Gastrocnemius medialis (tissue), 4 donors: Measurements from ENCODE around the gene PFKP. TPM values are rescaled to one million over a fixed set of nuclear protein-coding genes. Genes with fewer than 3 reads are reported as not detected.

ENCODE experiments used
- ATAC-seq, 2 donors: fragments of 150-250 bp; one replicate each; pipeline ENCODE4 v1.9.1; 2016
- DNase-seq, 2 donors: peaks; one replicate each; pipeline ENCODE4 v3.0.0-alpha.2; 2019
- H3K27ac ChIP-seq, 4 donors: fragments of 200-600 bp; sonication (generic); 1 replicate in 1 of 4; 2 replicates in 3 of 4; pipeline ENCODE4 v1.5.1; 2016 to 2018; ENCODE audit warnings: mild to moderate bottlenecking in 2 of 4, moderate library complexity in 1 of 4
- H3K27me3 ChIP-seq, 3 donors: fragments of 200-600 bp; sonication (generic) in 2 of 3; 1 replicate in 1 of 3; 2 replicates in 2 of 3; pipeline versions ENCODE4 v1.5.1 to v1.6.0; 2016 to 2019; ENCODE audit warnings: mild to moderate bottlenecking in 1 of 3, moderate library complexity in 1 of 3
- H3K36me3 ChIP-seq, 2 donors: fragments of 200-600 bp; sonication (generic) in 1 of 2; one replicate each; pipeline ENCODE4 v1.5.1; 2017 to 2018
- H3K4me1 ChIP-seq, 2 donors: fragments of 200-600 bp; sonication (generic) in 1 of 2; one replicate each; pipeline ENCODE4 v1.5.1; 2016 to 2017; ENCODE audit warnings: mild to moderate bottlenecking in 2 of 2
- H3K4me3 ChIP-seq, 4 donors: fragments of 200-600 bp; sonication (generic) in 3 of 4; 1 replicate in 1 of 4; 2 replicates in 3 of 4; pipeline ENCODE4 v1.5.1; 2016 to 2019; ENCODE audit warnings: mild to moderate bottlenecking in 2 of 4
- H3K9me3 ChIP-seq, 3 donors: fragments of 200-600 bp; sonication (generic) in 2 of 3; 1 replicate in 1 of 3; 2 replicates in 2 of 3; pipeline ENCODE4 v1.5.1; 2016 to 2019
- POLR2A ChIP-seq, 2 donors: fragments of 450-650 bp; IDR thresholded peaks; one replicate each; pipeline ENCODE4 v1.6.1; 2017; ENCODE audit warnings: antibody characterized with exemption in 2 of 2, mild to moderate bottlenecking in 2 of 2, moderate library complexity in 2 of 2
- in situ Hi-C, 4 donors: fragments of 200-750 bp; cut with MboI; loops; one replicate each; pipeline versions ENCODE4 v1.15.0 to v1.8.0; 2017; ENCODE audit warnings: low sequenced_read_pairs in 4 of 4
- intact Hi-C: fragments of 100-400 bp; cut with DNase I; formaldehyde crosslinking; loops from one replicate; pipeline ENCODE4 v1.15.1; 2023; ENCODE audit warnings: low total_unique reads
- total RNA-seq, 4 donors: library from RNA; depleted of rRNA; stranded (reverse); fragments of >200 nt; gene quantifications; one replicate each; pipeline versions ENCODE4 v1.1.0 to v1.2.3, GENCODE V29; 2016
- TF ChIP-seq, protein P1 (sequence below), 5 experiments: fragments of 450-650 bp in 3 of 5; fragments of 200-600 bp in 2 of 5; sonication (generic) in 2 of 5; IDR thresholded peaks in 4 of 5; conservative IDR thresholded peaks in 1 of 5; 1 replicate in 4 of 5; 2 replicates in 1 of 5; pipeline ENCODE4 v1.5.1; 2016 to 2019; ENCODE audit warnings: antibody characterized with exemption in 5 of 5, mild to moderate bottlenecking in 3 of 5, moderate library complexity in 3 of 5

PFKP gene
- total RNA-seq, 4 donors from 2014 or later: 21.3 to 171 (median 38.9) TPM

DNA sequence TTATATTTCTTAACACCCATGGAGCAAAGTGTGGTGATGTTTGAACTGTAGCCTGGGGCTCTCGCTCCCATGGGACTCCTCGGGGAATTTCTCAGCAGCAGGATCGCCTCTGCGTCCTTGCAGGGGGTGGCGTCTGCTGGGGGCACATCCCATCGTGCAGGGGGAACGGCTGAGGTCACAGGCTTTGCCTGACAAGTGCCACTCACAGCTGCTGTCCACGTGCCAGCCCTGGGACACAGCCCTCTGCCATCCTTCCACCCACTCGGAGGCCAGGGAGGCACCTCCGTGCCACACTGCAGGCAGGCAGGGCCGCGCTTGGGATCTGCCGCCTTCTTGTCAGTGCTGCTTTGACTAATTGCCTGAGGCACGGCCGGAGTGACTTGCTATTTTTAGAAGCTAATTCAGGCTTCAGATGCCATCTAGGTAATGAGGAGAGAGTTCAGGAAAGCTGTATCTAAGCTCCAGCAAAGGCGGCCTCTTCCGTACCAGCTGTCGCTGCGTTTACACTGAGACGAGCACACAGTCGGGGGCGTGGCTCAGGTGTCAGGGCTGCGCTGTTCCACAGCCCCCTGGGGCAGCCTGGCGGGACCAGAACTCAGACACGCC, 59.5 kb downstream of the PFKP start:
- Histone ChIP-seq H3K9me3 (no peaks in the 10 kb centered on the region), H3K4me1 (peaks cover 21 to 26% of the 10 kb centered on the region in 2 donors), H3K4me3 (no peak overlapping the region), H3K36me3 (peaks cover 0 to 24% of the 10 kb centered on the region in 2 donors), H3K27me3 (no peaks in the 10 kb centered on the region), H3K27ac (peak overlapping the region; percentile 71 to 79 (median 73))
- in situ Hi-C loops: no loop called here
- ATAC-seq (peak; percentile 72 to 75), DNase-seq (peak; percentile 65 to 73)
- TF ChIP-seq, protein P1, sequence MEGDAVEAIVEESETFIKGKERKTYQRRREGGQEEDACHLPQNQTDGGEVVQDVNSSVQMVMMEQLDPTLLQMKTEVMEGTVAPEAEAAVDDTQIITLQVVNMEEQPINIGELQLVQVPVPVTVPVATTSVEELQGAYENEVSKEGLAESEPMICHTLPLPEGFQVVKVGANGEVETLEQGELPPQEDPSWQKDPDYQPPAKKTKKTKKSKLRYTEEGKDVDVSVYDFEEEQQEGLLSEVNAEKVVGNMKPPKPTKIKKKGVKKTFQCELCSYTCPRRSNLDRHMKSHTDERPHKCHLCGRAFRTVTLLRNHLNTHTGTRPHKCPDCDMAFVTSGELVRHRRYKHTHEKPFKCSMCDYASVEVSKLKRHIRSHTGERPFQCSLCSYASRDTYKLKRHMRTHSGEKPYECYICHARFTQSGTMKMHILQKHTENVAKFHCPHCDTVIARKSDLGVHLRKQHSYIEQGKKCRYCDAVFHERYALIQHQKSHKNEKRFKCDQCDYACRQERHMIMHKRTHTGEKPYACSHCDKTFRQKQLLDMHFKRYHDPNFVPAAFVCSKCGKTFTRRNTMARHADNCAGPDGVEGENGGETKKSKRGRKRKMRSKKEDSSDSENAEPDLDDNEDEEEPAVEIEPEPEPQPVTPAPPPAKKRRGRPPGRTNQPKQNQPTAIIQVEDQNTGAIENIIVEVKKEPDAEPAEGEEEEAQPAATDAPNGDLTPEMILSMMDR (IDR thresholded peaks at IDR 0.05 in 4 of 5, conservative IDR thresholded peaks at IDR 0.05 in 1 of 5): no peak
- TF ChIP-seq POLR2A (IDR thresholded peaks at IDR 0.05): peak in 1 of 2 donors; percentile 11
- intact Hi-C loops: no loop called here

DNA sequence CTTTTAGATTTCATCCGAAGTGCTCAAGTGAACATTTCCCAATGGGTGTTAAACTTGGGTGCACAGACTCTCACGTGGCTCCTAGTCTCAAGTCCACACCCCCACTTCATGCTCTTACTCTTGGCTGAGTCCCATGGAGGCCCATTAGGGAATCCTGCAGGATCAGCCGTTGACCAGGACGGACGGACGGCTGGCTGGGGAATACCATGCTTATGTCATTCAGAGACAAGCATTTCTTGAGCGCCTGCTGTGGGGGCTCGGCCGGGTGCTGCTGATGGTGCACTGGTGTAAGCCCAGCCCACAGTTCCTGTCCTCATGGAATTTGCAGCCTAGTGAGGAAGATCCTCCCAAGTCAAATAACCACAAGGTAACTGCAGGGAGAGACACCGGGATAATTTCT, 60.6 kb downstream of the PFKP start:
- H3K9me3 ChIP-seq: no peaks in the 10 kb centered on the region
- peaks cover 21 to 26% of the 10 kb centered on the region in 2 donors for H3K4me1 ChIP-seq
- peaks cover 0 to 21% of the 10 kb centered on the region in 2 donors for H3K36me3 ChIP-seq
- TF ChIP-seq POLR2A (IDR thresholded peaks at IDR 0.05): no peak
- no peak overlapping the region for H3K27ac ChIP-seq
- H3K27me3 ChIP-seq: no peaks in the 10 kb centered on the region
- H3K4me3 ChIP-seq: no peak overlapping the region
- ATAC-seq (no peak), DNase-seq (no peak)
- intact Hi-C loops: no loop called here
- in situ Hi-C loops: no loop called here

DNA sequence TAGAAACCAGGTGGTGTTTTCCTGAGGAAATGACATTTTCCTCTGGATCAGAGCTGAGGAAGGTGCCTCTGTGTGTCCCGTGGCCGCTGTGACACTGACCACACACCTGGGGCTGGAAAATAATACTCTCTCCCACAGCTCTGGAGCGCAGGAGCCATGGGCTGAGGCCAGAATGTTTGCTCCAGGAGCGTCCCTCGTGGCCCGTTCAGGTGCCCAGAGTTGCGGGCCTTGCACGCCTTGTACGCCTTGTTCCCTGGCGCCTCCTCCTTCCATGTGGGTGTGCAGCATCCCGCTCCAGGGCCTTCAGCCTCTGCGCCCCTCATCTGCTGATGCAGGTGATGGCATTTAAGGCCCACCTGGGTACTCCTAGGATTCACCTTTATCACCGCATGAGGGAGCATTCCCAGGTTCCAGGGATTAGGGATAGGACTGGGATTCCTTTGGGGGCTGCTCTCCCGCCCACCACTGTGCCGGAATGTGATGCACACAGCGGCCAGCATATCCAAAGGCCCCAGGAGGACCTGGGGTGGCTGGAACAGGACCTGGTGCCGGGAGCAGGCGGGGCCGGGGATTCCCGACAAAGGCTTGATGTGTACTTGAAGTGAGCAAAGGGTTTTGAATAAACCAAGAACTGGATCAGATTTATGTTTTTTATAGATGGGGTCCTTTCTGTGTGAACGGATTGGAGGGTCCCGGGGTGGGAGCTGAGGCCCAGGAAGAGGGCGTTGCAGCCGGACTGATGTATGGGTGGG, 61.2 kb downstream of the PFKP start:
- ATAC-seq (no peak), DNase-seq (no peak)
- TF ChIP-seq, protein P1 (IDR thresholded peaks at IDR 0.05 in 4 of 5, conservative IDR thresholded peaks at IDR 0.05 in 1 of 5): no peak
- no peak for TF ChIP-seq POLR2A (IDR thresholded peaks at IDR 0.05)
- in situ Hi-C loops (no loop called here), intact Hi-C loops (no loop called here)
- Histone ChIP-seq H3K4me1 (peaks cover 21 to 26% of the 10 kb centered on the region in 2 donors), H3K27me3 (no peaks in the 10 kb centered on the region), H3K4me3 (no peak overlapping the region), H3K36me3 (peaks cover 0 to 18% of the 10 kb centered on the region in 2 donors), H3K27ac (no peak overlapping the region), H3K9me3 (no peaks in the 10 kb centered on the region)

DNA sequence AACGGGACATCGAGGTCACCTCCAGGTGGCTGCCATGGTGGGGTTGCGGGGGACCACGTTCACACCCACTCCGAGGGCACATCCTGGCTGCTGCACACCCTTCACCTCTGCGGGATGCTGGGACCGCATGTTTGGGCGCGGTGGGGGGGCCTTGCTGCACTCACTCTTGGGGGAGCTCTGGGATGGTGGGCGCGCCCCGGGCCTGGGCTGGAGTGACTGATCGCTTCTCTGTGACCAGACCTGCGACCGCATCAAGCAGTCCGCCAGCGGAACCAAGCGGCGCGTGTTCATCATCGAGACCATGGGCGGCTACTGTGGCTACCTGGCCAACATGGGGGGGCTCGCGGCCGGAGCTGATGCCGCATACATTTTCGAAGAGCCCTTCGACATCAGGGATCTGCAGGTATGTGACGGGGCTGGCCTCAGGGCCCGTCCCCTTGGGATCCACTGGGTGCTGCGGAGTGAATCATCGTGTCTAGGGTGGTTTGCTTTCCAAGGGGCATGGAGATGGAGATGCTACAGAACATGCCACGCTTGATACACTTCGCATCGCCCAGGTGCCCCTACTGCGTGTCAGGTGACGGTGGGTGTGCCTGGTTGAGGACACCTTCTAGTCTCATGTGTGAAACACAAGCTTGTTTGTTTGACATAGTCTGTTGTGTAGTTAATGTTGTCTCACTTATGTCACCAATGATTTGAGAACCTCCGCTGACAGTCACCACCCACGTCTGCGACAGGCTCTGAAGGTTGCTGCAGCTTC, 62.4 kb downstream of the PFKP start:
- TF ChIP-seq, protein P1 (IDR thresholded peaks at IDR 0.05 in 4 of 5, conservative IDR thresholded peaks at IDR 0.05 in 1 of 5): no peak
- no peak for TF ChIP-seq POLR2A (IDR thresholded peaks at IDR 0.05)
- Histone ChIP-seq H3K9me3 (no peaks in the 10 kb centered on the region), H3K36me3 (peaks cover 0 to 28% of the 10 kb centered on the region in 2 donors), H3K27me3 (no peaks in the 10 kb centered on the region), H3K27ac (peak overlapping the region in 1 of 4 donors; percentile 74), H3K4me1 (peaks cover 21 to 26% of the 10 kb centered on the region in 2 donors), H3K4me3 (no peak overlapping the region)
- DNase-seq (no peak), ATAC-seq (no peak)
- intact Hi-C loops: loop anchor here (10.0 kb wide), 1 partner anchor 1535 kb away; no protein-coding TSS in a partner anchor
- in situ Hi-C loops: no loop called here
